HG03135 (cell line): ENCODE results near the gene KCND2.
"Not testable (repeated sequence)": the region's sequence is repeated elsewhere in the genome, so short reads cannot be mapped to it uniquely, and the experiment has no call there.

Experiments
- ATAC-seq: cut with Tn5 transposase; IDR thresholded peaks from one replicate; pipeline ENCODE4 v1.9.1; 2021; ENCODE audit warnings: mild to moderate bottlenecking, moderate library complexity; ENCODE audit not compliant: unreplicated experiment

Gene KCND2

GRCh38 chr7:120272701-120273475 lies at the start of gene KCND2:
KCND2 (plus strand) TSS chr7:120273175.
- ATAC-seq, result peak; percentile 43

- ATAC-seq, result no peak
Measured at GRCh38 chr7:120226188-120226587, 46.8 kb upstream of the KCND2 start.

GRCh38 chr7:120227255-120227654 lies 45.7 kb upstream of the KCND2 start:
- no peak for ATAC-seq

GRCh38 chr7:120229084-120229483 lies 43.9 kb upstream of the KCND2 start:
- no peak for ATAC-seq

GRCh38 chr7:120233338-120233737 lies 39.6 kb upstream of the KCND2 start:
- ATAC-seq, result no peak

DNA sequence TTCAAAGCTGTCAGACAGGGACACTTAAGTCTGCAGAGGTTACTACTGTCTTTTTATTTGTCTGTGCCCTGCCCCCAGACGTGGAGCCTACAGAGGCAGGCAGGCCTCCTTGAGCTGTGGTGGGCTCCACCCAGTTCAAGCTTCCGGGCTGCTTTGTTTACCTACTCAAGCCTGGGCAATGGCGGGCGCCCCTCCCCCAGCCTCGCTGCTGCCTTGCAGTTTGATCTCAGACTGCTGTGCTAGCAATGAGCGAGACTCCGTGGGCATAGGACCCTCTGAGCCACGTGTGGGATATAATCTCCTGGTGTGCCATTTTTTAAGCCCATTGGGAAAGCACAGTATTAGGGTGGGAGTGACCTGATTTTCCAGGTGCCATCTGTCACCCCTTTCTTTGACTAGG lies 32.6 kb upstream of the KCND2 start:
- ATAC-seq, result not testable (repeated sequence)

- no peak for ATAC-seq
Measured at GRCh38 chr7:120241973-120242372, 31.0 kb upstream of the KCND2 start.

- no peak for ATAC-seq
Measured at GRCh38 chr7:120254845-120255244, 18.1 kb upstream of the KCND2 start.

DNA sequence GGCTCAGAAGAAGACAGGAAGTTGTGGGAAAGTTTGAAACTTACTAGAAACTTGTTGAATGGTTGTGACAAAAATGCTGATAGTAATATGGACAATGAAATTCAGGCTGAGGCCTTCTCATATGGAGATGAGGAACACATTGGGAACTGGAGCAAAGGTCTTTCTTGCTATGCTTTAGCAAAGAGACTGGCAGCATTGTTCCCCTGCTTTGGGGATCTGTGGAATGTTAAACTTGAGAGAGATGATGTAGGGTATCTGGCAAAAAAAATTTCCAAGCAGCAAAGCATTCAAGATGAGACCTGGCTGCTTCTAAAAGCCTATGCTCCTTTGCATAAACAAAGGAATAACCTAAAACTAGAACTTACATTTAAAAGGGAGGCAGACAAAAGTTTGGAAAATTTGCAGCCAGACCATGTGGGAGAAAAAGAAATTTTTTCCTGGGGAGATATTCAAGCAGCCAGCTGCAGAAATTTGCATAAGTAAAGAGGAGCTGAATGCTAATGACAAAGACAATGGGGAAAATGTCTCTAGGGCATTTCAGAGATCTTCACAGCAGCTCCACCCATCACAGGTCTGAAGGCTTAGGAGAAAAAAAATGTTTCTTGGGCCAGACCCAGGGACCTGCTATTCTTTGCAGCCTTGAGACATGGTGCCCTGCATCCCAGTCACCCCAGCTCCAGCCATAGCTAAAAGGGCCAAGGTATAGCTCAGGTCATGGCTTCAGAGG lies 16.5 kb upstream of the KCND2 start:
- no peak for ATAC-seq

DNA sequence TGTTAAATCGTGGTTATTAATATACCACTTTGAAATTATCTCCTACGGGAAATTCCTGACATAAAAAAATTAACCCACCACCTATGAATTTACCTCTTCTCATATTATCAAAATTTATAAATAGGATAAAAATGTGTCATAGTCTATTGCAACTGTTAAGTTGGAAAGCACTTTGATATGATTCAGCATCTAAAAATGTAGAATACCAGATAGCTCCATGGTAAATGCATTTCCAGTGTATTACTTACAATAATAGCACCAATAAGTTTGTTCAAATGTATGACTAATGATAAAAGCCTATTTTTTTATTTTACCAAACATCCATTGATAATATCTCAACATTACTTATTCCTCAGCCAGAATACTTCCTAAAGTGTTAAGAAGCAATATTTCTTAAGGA lies 13.6 kb upstream of the KCND2 start:
- no peak for ATAC-seq

DNA sequence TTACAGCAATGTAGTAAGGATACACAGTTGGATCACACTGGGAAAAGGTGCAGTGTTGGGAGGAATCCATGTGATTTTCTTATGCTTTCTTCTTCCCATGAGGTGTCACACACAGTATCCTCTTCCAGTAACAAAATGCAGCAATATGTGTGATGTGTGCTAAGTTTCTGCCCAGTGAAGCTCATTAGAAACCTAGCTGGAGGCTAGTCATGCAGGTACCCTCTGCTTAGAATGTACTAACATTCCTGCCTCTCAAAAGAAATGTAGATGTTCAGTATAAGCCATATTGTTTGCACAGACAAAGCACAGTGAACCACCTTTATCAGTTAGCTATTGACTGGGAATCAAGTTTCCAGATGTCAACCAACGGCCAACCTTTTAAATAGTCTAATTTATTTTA lies 12.9 kb upstream of the KCND2 start:
- no peak for ATAC-seq

GRCh38 chr7:120272261-120272660 lies 714 bp upstream of the KCND2 start:
- peak; percentile 40 for ATAC-seq

DNA sequence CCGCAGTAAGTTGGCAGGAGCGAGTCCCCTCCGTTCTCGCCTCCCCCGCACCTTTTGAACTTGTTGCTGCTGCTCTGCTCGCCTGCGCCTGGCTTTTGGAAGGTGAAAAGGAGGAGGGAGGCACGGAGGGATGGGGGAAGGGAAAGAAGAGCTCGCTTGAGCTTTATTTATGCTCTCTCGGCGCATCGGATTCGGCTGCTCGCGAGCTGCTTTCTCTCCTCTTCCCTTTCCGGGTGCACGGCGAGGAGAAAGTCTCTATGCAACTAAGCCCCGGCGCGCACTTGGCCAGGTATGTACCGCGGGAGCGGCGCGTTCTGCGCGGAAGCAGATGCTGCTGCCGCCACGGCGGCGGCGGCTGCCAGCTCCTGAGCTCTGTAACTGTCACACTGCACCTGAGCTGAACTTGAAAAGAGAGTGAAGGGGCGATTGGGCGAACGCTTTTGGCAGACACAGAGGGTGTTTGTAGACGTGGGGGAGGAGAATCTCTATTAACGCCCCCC lies 551 bp downstream of the KCND2 start:
- ATAC-seq, result peak; percentile 61

- no peak for ATAC-seq
Measured at GRCh38 chr7:120274482-120274881, 1.5 kb downstream of the KCND2 start.

DNA sequence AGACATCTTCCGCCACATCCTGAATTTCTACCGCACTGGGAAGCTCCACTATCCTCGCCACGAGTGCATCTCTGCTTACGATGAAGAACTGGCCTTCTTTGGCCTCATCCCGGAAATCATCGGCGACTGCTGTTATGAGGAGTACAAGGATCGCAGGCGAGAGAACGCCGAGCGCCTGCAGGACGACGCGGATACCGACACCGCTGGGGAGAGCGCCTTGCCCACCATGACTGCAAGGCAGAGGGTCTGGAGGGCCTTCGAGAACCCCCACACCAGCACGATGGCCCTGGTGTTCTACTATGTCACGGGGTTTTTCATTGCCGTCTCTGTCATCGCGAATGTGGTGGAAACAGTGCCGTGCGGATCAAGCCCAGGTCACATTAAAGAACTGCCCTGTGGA lies 1.9 kb downstream of the KCND2 start:
- no peak for ATAC-seq

DNA sequence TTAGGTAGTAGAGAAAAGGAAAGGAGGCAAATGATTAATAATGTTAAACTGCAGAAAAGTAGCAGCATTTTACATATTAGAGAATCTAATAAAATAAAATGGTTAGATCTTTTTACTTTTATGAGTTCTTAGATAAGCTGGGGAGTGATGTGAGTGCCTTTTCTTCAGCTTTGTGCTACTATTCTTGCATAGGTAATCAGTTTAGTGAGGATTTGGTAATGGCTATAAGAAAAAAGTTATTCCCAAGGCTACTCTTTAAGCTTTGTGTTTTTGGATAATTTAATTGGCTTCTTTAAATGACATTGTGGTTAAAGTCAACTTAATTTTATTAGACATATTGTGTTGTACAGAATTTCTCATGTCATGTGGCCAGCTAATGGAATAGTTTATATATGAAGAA lies 3.7 kb downstream of the KCND2 start:
- no peak for ATAC-seq

DNA sequence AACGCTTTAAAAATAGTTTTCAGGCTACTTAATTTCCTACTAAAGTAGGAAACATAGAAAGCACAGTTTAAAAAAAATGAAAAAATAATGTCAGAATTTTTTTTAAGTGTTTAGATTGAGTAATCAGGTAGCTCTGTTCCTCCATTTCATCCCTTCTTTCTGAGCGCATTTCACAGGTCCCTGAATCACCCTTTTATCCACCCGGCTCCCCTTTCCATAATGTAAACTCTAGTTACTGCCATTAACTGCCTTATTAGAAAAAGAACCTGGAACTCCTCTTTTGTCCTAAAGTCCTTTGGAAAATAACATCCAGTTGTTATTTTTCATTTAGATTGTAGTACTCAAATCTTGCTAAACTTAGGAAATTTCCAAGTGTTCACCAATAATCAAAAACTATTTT lies 5.8 kb downstream of the KCND2 start:
- no peak for ATAC-seq

DNA sequence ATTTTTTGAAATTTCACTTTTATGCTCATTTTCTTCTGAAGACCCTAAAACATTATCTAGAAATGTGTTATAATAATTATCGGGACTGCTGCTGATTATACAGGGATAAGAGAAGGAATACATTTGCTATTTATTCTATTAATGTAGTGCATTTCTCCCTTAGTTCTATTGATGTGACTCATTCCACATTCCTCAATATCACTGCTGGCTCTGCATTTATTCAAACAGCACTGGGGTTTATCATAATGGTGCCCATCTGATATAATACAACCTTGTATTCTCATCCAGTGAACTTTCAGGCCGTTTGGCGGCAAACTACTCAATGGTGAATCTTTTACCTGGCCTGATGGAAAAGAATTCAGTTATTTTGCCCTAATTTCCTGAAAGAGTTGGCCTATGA lies 7.8 kb downstream of the KCND2 start:
- ATAC-seq, result no peak

- no peak for ATAC-seq
Measured at GRCh38 chr7:120293027-120293426, 20.1 kb downstream of the KCND2 start.

DNA sequence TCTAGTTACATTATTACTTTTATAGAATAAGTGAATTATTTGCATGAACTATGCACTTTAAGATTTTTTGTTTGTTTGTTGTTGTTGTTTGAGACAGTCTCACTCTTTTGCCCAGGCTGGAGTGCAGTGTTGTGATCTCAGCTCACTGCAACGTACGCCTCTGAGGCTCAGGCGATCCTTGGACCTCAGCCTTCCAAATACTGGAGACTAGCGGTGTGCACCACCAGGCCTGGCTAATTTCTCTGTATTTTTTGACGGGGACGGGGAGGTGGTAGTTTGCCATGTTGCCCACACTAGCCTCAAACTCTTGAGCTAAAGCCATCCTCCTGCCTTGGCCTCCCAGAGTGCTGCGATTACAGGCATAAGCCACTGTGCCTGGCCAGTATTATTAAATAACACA lies 29.2 kb downstream of the KCND2 start:
- no peak for ATAC-seq

DNA sequence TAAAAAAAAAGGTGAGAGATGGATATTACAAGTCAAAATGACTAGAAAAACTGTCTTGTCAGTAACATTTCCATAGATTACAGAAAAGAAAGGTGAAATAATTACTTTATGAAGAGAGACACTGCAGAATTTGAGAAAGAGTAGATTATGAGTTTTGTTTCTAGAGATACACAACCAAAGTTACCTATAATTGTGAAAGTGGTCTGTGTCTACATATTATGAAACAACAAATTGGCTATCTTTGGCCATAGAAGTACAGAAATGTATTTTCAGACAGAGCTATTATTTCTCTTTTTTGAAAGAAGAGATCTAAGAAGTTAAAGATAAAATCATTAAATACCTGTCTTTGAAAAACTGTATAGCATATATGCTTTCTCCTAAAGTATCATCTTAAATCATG lies 30.1 kb downstream of the KCND2 start:
- no peak for ATAC-seq

GRCh38 chr7:120304674-120305073 lies 31.7 kb downstream of the KCND2 start:
- no peak for ATAC-seq
